ENCODE data around the gene KRT3. TPM values are rescaled to one million over a fixed set of nuclear protein-coding genes. Genes with fewer than 3 reads are reported as not detected.

KRT3 gene
- total and polyA plus RNA-seq, 7 donors = not detected

DNA sequence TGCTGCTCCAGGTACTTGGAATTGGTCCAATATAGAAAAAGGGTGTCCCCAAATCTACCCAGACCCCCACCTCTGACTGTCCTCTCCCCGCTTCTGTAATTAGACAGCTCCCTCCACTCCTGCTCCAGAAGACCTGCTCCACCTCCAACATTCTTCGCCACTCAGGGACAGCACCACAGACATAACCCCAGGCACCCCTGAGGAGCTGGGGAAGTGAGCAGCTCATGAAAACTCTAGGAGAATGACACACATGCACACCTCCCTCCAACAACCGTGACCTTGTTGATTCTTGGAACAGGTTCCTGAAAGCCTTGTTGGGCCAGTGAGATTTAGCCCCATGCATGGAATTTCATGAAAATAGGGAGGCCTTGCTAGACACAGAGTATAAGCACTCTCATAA is 9.8 kb upstream of the KRT3 start:
- intact Hi-C loops (cut with DNase I) = no loop called here
- TF ChIP-seq, protein P1, sequence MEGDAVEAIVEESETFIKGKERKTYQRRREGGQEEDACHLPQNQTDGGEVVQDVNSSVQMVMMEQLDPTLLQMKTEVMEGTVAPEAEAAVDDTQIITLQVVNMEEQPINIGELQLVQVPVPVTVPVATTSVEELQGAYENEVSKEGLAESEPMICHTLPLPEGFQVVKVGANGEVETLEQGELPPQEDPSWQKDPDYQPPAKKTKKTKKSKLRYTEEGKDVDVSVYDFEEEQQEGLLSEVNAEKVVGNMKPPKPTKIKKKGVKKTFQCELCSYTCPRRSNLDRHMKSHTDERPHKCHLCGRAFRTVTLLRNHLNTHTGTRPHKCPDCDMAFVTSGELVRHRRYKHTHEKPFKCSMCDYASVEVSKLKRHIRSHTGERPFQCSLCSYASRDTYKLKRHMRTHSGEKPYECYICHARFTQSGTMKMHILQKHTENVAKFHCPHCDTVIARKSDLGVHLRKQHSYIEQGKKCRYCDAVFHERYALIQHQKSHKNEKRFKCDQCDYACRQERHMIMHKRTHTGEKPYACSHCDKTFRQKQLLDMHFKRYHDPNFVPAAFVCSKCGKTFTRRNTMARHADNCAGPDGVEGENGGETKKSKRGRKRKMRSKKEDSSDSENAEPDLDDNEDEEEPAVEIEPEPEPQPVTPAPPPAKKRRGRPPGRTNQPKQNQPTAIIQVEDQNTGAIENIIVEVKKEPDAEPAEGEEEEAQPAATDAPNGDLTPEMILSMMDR (IDR thresholded peaks at IDR 0.05) = no peak
- WGBS, 3 donors = 77 to 93% (median 85%) methylated on average over 3 of the region's 3 CpGs

GRCh38 chr12:52805000-52805399 is 9.1 kb upstream of the KRT3 start:
- H3K36me3 ChIP-seq (ENCODE audit: insufficient read depth in 1 of 2, low read depth in 1 of 2) = no peaks in the 10 kb centered on the region
- no peaks in the 10 kb centered on the region for H3K4me1 ChIP-seq
- ATAC-seq = no peak
- WGBS, 3 donors = 21 to 30% (median 22%) methylated on average over 1 of the region's 1 CpG
- H3K27me3 ChIP-seq (ENCODE audit: insufficient read depth in 3 of 3, low read length in 2 of 3) = peaks cover 0 to 7% (median 0%) of the 10 kb centered on the region in 3 donors
- DNase-seq = no peak
- no peaks in the 10 kb centered on the region for H3K9me3 ChIP-seq
- intact Hi-C loops (cut with DNase I) = no loop called here
- no peak overlapping the region for H3K27ac ChIP-seq
- TF ChIP-seq, protein P1 (IDR thresholded peaks at IDR 0.05) = no peak
- no peak overlapping the region for H3K4me3 ChIP-seq

More for the DNA sequence above, 9.8 kb upstream of the KRT3 start:
- ATAC-seq = no peak
- Histone ChIP-seq H3K27ac (no peak overlapping the region), H3K4me1 (no peaks in the 10 kb centered on the region), H3K36me3 (ENCODE audit: insufficient read depth in 1 of 2, low read depth in 1 of 2) (no peaks in the 10 kb centered on the region), H3K27me3 (ENCODE audit: insufficient read depth in 3 of 3, low read length in 2 of 3) (peaks cover 0 to 7% (median 0%) of the 10 kb centered on the region in 3 donors), H3K9me3 (no peaks in the 10 kb centered on the region), H3K4me3 (no peak overlapping the region)
- DNase-seq = no peak

DNA sequence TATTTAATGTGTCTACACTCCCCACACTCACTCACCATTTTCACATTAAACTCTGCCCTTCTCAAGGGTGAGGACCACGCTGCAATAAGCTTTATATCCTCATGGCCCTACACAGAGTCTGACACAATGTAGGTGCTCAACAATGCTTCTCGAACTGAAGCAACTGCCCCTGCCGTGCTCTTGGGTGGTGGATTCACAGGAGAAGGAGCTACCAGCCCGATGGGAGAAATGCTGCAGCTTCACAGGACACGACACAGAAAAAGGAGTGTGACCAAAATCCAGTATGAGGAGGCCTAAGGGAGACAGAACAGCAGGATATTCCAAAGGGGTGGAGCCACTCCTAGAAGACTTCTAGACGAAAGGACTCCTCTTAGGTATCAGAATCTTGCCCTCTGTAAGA is 6.5 kb upstream of the KRT3 start:
- 47 to 67% (median 58%) methylated on average over 6 of the region's 6 CpGs for WGBS, 3 donors
- TF ChIP-seq, protein P1 (IDR thresholded peaks at IDR 0.05) = no peak
- no peaks in the 10 kb centered on the region for H3K36me3 ChIP-seq (ENCODE audit: insufficient read depth in 1 of 2, low read depth in 1 of 2)
- DNase-seq (no peak), ATAC-seq (no peak)
- no peak overlapping the region for H3K4me3 ChIP-seq
- no peaks in the 10 kb centered on the region for H3K4me1 ChIP-seq
- no peaks in the 10 kb centered on the region for H3K9me3 ChIP-seq
- no peak overlapping the region for H3K27ac ChIP-seq
- peaks cover 0 to under 1% (median 0%) of the 10 kb centered on the region in 3 donors for H3K27me3 ChIP-seq (ENCODE audit: insufficient read depth in 3 of 3, low read length in 2 of 3)
- intact Hi-C loops (cut with DNase I) = no loop called here

- DNase-seq (no peak), ATAC-seq (no peak)
- Histone ChIP-seq H3K4me3 (no peak overlapping the region), H3K27ac (no peak overlapping the region), H3K9me3 (no peaks in the 10 kb centered on the region), H3K4me1 (no peaks in the 10 kb centered on the region), H3K27me3 (ENCODE audit: insufficient read depth in 3 of 3, low read length in 2 of 3) (no peaks in the 10 kb centered on the region), H3K36me3 (ENCODE audit: insufficient read depth in 1 of 2, low read depth in 1 of 2) (no peaks in the 10 kb centered on the region)
- WGBS, 3 donors = 61 to 71% (median 62%) methylated on average over 3 of the region's 3 CpGs
- TF ChIP-seq, protein P1 (IDR thresholded peaks at IDR 0.05) = no peak
- intact Hi-C loops (cut with DNase I) = no loop called here
Measured at GRCh38 chr12:52801773-52802172, 5.9 kb upstream of the KRT3 start.

DNA sequence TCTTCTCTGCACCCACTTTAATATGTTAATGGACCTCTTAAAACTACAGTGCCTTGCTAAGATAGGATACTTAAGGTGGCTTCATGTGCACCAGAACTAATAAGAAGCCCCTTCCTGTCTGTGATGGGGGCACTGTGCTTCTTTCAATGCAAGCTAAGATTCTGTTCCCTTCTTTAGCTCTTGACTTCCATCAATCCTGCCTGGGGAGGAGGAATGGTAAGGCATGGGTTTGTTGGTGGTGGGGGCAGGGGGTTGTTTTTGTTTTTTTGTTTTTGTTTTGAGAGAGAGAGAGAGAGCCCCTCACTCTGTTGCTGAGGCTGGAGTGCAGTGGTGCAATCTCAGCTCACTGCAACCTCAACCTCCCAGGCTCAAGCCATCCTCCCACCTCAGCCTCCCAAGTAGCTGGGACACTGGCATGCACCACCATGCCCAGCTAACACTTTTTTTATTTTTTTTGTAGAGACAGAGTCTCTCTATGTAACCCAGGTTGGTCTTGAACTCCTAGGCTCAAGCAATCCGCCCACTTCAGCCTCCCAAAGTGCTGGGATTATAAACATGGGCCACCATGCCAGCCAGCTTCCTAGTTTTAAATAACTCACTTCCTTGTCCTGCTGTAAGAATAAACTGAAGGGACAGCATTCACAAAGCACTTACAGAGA is 4.5 kb upstream of the KRT3 start:
- H3K36me3 ChIP-seq (ENCODE audit: insufficient read depth in 1 of 2, low read depth in 1 of 2) = no peaks in the 10 kb centered on the region
- H3K9me3 ChIP-seq = no peaks in the 10 kb centered on the region
- ATAC-seq (no peak), DNase-seq (no peak)
- no peaks in the 10 kb centered on the region for H3K4me1 ChIP-seq
- 85 to 91% (median 91%) methylated on average over 1 of the region's 1 CpG for WGBS, 3 donors
- TF ChIP-seq, protein P1 (IDR thresholded peaks at IDR 0.05) = no peak
- H3K27ac ChIP-seq = no peak overlapping the region
- no peak overlapping the region for H3K4me3 ChIP-seq
- no peaks in the 10 kb centered on the region for H3K27me3 ChIP-seq (ENCODE audit: insufficient read depth in 3 of 3, low read length in 2 of 3)
- intact Hi-C loops (cut with DNase I) = no loop called here

All from psoas muscle (tissue), 8 donors.